Fibroblast of mammary gland (primary cell): ENCODE measurements around the gene SCUBE1.

Experiments used
- DNase-seq: peaks from one replicate; pipeline ENCODE4 v3.0.0-alpha.2; 2010; ENCODE audit warnings: low read depth
- H3K4me3 ChIP-seq: 2 replicates; pipeline ENCODE4 v1.5.1; 2011; ENCODE audit warnings: low read depth, mild to moderate bottlenecking, low read length, moderate library complexity; ENCODE audit not compliant: control insufficient read depth
- TF ChIP-seq, protein P1 (sequence below): conservative IDR thresholded peaks from 2 replicates; pipeline ENCODE4 v1.5.1; 2011; ENCODE audit warnings: low read depth, low read length, inconsistent platforms; ENCODE audit not compliant: control insufficient read depth, insufficient read depth

The SCUBE1 gene

DNA sequence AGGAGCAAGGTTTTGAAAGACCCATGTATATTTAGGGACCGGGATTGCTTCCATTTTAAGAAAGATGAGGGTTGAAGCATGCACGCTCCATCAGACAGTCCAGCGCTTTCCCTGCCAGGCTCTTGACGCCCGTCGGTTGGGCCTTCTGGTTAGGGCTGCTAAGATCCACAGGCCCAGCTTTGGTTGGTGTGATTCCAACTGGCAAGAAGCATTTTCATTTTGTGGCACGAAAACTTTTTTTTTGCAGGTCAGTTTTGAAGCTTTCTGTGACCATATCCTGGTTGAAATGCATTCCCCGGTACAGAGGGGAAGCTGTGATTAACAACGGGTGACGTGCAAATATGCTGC is 34.4 kb upstream of the SCUBE1 start:
- no peak overlapping the region for H3K4me3 ChIP-seq
- TF ChIP-seq, protein P1, sequence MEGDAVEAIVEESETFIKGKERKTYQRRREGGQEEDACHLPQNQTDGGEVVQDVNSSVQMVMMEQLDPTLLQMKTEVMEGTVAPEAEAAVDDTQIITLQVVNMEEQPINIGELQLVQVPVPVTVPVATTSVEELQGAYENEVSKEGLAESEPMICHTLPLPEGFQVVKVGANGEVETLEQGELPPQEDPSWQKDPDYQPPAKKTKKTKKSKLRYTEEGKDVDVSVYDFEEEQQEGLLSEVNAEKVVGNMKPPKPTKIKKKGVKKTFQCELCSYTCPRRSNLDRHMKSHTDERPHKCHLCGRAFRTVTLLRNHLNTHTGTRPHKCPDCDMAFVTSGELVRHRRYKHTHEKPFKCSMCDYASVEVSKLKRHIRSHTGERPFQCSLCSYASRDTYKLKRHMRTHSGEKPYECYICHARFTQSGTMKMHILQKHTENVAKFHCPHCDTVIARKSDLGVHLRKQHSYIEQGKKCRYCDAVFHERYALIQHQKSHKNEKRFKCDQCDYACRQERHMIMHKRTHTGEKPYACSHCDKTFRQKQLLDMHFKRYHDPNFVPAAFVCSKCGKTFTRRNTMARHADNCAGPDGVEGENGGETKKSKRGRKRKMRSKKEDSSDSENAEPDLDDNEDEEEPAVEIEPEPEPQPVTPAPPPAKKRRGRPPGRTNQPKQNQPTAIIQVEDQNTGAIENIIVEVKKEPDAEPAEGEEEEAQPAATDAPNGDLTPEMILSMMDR, result no peak
- DNase-seq, result no peak

DNA sequence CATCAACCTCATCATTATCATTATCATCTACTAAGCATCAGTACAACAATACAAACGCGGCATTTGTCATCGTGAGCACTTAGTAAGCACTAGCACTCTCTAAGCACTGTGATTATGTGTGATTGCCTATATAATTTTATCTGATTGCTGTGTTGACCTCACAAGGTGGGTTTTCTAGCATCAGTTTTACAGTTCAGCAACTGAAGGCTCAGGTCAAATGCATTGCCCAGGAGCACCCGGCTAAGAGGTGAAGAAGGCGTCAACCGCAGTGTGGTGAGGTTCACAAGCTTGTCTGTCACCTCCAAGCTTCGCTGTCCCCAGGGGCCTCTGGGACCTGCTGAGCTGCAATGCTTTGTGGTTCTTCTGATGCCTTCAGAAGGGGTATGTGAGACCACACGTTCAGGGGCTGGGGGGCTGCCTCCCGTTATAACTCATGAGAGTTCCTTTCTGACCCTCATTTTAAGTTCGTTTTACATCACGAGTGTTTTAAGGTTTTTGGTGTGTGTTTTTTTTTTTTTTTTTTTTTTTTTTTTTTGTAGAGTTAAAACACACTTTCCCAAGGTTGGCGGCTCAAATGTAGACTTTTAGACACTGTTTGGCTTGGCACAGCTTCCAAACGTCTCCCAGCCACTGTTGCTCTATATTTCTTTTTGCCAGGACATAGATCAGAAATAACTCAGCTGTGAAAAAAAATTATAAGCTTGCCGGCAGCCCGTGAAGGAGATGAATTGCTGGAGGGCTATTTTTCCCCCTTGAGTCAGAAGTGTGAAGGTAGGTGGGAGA is 33.8 kb upstream of the SCUBE1 start:
- no peak overlapping the region for H3K4me3 ChIP-seq
- no peak for DNase-seq
- TF ChIP-seq, protein P1, result no peak

DNA sequence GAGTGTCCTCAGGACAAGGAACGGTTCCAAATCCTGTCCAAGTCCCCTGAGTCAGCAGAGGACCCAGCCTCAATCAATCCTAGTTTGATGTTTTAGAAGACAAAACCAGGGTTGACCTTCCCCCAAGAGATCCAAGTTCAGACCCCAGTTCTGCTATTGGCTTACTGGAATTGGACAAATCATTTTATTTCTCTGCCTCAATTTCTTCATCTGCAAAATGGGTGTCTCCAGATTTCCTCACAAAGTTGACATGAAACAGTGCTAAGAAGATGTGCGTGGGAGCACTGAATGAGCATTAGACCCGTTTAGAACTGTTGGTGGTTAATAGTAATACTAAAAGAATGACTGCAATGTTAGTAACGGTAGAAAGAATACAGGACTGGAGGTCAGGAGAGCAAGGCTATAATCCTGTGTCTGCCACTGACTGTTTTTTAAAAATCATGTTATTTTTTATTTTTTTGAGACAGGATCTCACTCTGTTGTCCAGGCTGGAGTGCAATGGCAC is 32.8 kb upstream of the SCUBE1 start:
- TF ChIP-seq, protein P1, result no peak
- peak; percentile 30 for DNase-seq
- H3K4me3 ChIP-seq, result no peak overlapping the region

DNA sequence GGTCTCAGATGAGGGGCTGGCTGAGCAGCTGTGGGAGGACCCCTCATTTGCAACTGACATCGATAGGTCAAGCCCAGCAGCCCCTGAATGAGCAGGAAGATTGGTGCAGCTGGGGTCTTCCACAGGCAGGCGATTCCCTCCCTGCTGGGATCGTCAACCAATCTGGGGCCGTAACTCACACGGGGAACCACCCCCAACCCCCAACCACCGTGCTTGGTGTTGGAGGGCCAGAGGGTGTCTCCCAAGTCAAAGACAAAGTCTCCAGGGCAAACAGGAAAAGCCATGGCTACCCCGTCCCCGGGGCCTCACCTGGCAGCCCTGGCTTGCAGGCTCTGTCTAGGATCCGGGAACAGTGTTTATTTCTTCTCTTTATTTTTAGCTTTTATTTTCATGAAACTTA is 26.9 kb upstream of the SCUBE1 start:
- no peak for DNase-seq
- H3K4me3 ChIP-seq, result no peak overlapping the region
- TF ChIP-seq, protein P1, result no peak

DNA sequence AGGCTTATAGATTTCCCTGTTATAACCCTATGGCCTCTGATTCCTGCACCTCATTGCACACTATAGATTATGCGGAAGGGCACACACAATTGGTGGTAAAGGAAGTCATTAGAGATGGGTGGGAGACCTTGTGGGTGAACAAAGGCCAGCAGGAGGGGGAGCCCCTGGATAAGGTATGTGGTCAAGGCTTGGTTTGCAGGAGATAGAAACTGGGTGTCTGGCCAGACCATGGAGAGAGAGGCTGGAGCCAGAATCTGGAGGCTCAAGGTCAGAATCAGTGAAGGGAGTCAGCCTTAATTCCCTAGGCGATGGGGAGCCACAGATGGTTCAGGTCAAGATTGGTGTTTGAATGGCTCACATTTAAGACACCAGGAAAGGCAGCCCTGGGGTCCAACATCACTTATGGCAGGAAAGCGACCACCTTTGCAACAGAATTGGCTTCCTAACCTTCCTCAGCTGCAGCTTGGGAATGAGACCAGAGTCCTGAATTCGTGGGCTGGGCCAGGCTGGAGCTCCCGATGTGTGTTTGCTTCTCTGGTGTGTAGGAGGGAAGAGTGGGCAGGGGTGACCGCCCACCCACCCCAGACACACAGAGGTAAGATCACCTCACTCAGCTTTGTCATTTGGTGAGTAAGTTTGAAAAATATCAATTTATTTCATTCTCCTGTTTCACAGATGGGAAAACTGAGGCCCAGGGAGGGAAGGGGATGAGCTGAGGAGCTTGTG is 22.7 kb upstream of the SCUBE1 start:
- TF ChIP-seq, protein P1, result no peak
- no peak for DNase-seq
- H3K4me3 ChIP-seq, result no peak overlapping the region

DNA sequence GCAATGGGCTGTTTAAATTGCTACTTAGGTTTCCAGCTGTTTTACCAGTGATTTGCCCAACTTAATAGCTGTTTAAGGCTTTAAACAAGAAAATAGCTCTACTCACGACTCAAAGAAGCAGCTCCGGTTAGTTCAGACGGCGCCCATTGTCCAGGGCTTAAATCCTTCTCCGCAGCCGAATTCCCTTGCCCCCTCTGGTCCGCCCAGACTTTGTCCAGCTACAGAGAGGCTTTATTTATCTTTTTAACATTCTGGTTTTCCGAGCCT is 20.9 kb upstream of the SCUBE1 start:
- TF ChIP-seq, protein P1, result no peak
- H3K4me3 ChIP-seq, result no peak overlapping the region
- no peak for DNase-seq
